Stimulated activated CD4-positive, alpha-beta T cell treated with anti-CD3 and anti-CD28 coated beads, Interleukin-1b, Interleukin-23, amount 100 ng/mL, for 24 hours (primary cell): Measurements from ENCODE around the gene CDH11.

Experiments used
- DNase-seq, 4 experiments: peaks; one replicate each; pipeline ENCODE4 v3.0.0-alpha.2; 2020; ENCODE audit warnings: low read depth in 4 of 4, low spot score in 1 of 4

CDH11 gene

DNA sequence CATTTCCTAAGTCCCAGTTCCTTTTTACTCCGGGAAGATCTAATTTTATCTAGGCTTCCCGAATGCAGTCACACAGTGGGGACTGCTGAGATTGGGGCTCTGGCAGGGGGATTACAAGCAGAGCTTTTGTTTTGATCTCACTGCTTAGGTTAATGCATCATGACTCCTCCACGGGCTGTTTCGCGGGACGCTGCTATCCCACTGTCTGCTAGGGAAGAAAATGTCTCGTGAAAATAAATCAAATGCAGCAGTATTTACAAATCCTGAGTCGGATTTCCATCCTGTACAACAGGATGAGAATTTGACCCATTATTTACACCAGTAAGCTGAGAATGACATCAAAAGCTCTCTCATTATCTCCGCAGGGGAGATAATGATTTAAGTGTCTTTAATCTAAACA, 83.8 kb downstream of the CDH11 start:
- no peak for DNase-seq

DNA sequence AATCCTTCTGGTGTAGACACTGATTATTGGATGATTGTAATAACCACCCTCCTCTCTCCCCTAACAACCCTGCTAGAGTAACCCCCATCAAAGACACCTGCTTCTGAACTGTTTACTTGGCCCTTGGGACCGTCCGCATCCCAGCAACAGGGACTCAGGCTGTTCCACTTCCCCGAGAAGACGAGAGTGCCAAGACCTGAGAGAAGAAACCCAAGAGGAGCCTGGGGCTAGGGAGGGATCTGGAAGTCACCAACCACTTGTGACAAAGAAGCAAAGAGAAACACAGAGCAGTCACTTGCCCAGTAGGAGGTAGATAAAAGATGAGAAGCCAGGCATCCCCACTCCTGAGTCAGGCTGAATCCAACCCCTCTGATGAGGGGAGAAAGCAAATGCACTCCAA, 84.3 kb downstream of the CDH11 start:
- no peak for DNase-seq

DNA sequence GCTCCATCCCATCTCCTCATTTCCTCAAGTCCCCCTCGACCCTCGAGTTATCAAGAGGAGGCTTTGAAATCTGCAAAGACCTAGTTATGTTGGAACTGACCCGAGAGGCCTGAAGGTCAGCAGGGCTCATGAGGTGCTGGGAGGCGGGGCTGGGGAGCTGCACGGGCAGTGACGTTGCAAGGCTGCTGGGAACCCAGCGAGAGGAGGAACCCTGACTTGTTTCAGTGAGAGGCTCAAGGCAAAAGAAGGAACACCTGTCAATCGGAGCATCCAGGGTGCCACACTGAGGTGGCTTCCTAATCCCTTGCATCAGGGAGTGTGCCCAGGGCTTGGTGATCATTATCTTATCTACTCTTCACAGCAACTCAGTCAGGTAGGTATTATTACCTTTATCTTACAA, 86.9 kb downstream of the CDH11 start:
- DNase-seq, result no peak

DNA sequence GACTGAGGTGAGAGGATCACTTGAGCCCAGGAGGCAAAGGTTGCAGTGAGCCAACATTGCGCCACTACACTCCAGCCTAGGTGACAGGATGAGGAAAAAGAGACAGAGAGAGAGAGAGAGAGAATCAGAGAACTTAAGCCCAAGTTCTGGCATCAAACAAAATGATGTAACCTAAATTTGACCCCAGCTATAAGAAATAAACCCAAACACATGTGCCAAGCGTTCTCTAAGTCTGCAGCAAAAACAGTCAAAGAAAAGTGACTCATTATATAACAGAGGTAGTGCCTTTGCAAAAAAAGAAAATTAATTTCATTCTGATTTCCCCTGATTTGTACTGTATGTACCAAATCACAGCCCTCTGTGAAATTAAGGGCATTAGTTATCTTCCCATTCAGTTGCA, 89.5 kb downstream of the CDH11 start:
- no peak for DNase-seq

GRCh38 chr16:65024767-65025178, 97.1 kb downstream of the CDH11 start:
- no peak for DNase-seq

GRCh38 chr16:65023802-65024201, 98.1 kb downstream of the CDH11 start:
- DNase-seq, result no peak

- DNase-seq, result no peak
Measured at GRCh38 chr16:65021852-65022595, 99.8 kb downstream of the CDH11 start.

- no peak for DNase-seq
Measured at GRCh38 chr16:65016754-65017153, 105.1 kb downstream of the CDH11 start.

- no peak for DNase-seq
Measured at GRCh38 chr16:65015599-65015998, 106.3 kb downstream of the CDH11 start.

DNA sequence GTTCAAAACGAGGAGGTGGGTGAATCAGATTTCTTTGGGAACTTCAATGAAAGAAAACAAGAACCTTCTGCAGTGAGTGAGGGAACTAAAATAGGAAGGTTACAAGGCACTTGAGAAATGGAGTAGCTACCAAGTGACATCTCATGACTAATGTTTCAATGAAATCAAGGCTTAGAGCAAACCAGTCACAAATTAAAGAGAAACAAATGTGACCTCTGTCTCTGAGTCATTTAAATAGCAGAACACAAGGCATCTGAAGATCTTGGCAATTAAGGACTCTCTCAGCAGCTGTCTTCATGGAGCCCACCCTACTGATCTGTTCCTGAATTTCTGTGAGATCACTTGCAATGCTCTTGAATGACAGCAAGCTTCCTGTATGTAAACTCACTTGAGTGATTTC, 109.5 kb downstream of the CDH11 start:
- no peak for DNase-seq

- no peak for DNase-seq
Measured at GRCh38 chr16:65010125-65010524, 111.7 kb downstream of the CDH11 start.

DNA sequence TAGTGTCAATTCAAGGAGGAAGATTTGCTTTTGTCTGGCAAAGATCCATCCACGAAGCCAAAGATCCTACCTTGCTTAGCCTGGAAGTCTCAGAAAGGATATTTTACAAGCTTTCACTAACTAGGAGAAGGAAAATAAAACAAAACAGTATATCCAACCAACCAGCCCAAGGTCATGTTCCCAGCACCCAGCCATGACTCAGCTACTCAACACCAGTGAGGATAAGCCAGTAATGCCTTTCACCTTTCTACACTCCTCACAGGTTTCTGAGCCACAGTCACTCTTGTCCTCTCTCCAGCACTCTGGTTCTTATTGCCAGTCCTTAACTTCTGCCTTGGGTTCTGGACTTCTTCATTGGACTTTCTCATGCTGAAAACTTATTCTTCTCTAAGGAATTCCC, 116.2 kb downstream of the CDH11 start:
- no peak for DNase-seq

GRCh38 chr16:65004570-65004969, 117.3 kb downstream of the CDH11 start:
- DNase-seq, result no peak

GRCh38 chr16:65003621-65004020, 118.2 kb downstream of the CDH11 start:
- no peak for DNase-seq

GRCh38 chr16:65002265-65002664, 119.6 kb downstream of the CDH11 start:
- DNase-seq, result no peak

DNA sequence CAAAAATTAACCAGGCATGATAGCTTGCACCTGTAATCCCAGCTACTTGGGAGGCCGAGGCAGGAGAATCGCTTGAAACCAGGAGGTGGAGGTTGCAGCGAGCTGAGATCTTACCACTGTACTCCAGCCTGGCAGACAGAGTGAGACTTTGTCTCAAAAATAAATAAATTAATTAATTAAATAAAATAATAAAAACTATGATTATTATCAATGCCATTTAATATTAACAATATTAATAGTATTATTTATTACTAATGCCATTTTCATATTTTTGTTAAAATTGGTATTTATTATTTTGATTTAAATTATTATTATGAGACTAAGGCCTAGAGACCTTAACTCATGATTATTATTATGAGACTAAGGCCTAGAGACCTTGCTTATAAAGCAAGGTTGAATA, 121.2 kb downstream of the CDH11 start:
- no peak for DNase-seq

DNA sequence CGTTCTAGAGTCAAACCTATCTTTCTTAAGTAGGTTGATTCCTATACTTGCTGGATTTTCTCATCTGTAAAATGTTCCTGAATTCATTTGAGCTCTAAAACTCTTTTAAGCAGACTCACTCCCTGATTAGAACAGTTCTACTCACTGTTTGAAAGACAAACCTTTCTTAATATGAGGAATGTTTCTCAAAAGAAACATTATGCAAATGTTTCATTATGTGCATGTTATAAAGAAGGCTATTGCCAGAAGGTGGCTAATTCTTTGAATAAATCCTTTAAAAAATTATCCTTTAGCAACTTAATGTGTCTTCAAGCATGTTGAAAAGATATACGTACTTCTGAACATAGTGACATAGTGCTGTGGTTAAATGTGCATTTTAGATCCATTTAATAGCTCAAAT, 124.1 kb downstream of the CDH11 start:
- no peak for DNase-seq

DNA sequence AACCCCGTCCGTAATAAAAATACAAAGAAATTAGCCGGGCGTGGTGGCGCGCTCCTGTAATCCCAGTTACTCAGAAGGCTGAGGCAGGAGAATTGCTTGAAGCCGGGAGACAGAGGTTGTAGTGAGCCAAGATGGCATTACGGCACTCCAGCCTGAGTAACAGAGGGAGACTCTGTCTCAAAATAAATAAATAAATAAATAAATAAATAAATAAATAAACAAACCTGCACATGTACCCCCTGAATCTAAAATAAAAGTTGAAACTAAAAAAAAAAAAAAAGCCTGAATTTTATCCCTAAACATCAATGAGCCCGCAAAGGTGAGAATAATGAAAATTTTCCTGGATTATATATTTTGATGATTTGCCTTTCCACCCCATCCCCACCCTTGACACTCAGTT, 124.7 kb downstream of the CDH11 start:
- DNase-seq, result no peak

GRCh38 chr16:64996641-64997040, 125.2 kb downstream of the CDH11 start:
- DNase-seq, result no peak

DNA sequence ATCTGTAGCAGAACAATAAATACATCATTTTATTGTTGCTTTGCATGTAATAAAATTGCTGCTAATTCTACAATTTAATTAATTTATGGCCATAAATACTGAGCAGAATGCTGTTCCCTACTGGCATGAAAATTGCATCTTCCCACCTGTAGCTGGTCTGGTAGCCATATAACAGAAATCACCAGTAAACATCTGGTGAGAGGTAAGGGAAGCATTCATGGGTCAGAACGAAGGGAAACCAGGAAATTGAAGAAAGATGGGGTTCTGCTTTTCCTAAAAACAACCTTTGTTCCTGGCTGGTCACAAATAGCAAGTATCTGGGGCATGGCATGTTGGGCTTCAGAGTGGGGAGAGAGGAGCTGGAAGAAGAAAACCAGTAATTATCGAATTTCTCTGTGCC, 128.4 kb downstream of the CDH11 start:
- DNase-seq, result no peak

- no peak for DNase-seq
Measured at GRCh38 chr16:64991001-64991400, 130.9 kb downstream of the CDH11 start.

DNA sequence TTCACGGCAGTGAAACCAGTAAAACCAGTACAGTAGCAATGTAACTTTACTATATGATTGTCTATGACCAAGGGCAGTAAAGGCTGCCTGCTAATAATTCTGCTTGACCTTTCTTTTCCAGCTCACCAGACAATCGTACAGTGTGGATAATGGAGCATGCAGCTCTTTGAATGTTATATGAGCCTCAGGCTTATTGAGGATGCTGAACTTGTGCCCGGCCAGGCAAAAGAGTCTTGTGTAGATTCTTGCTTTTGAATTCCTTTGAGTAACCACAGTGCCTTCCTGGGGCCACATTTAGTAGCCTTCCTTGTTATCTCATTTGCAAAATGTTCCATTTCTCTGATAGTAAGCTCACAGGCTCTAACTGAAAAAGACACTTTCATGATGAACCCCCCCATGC, 131.8 kb downstream of the CDH11 start:
- DNase-seq, result no peak

GRCh38 chr16:64989050-64989449, 132.8 kb downstream of the CDH11 start:
- DNase-seq, result no peak

DNA sequence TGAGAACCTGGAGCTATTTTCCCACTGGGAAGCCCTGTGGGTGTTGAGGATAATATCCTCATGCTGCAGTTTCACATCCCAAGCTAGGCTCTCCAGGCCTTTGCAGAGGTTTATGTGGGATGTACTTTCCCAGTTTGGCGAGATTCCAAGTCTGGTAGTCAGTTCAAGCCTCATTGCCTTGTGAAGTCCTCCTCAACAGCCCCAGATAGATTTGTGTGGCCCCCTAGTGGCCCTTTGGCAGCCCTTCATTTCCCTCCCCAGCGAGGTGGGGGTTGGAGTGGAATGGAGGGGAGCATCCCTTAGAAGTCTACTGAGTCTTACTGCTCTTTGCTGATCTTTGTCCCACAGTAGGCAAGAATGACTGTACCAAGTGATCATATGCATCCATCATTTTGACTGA, 137.9 kb downstream of the CDH11 start:
- DNase-seq, result no peak
